K562 (cell line): Measurements from ENCODE around the gene LAPTM5. TPM values are rescaled to one million over a fixed set of nuclear protein-coding genes. Genes with fewer than 3 reads are reported as not detected.

Source experiments
- CBX2 ChIP-seq: fragments of 200-600 bp; sonication (generic); IDR thresholded peaks from one replicate; pipeline ENCODE4 v1.6.1; 2012; ENCODE audit warnings: mild to moderate bottlenecking, low read length, inconsistent platforms; ENCODE audit not compliant: insufficient read depth, poor library complexity, severe bottlenecking
- CC2D1A ChIP-seq: fragments of 450-650 bp; IDR thresholded peaks from 2 replicates; pipeline ENCODE4 v1.6.1; 2017; ENCODE audit warnings: mild to moderate bottlenecking
- DEAF1 ChIP-seq: fragments of 450-650 bp; formaldehyde crosslinking; IDR thresholded peaks from 2 replicates; pipeline ENCODE4 v1.4.0; 2020; ENCODE audit warnings: mild to moderate bottlenecking, moderate library complexity
- GTF2E2 ChIP-seq: fragments of 200-800 bp; sonication (Bioruptor generic); IDR thresholded peaks from 2 replicates; pipeline ENCODE4 v1.6.1; 2016; ENCODE audit warnings: missing genetic modification characterization, missing compliant biosample characterization
- HDAC2 ChIP-seq: fragments of 450-650 bp; IDR thresholded peaks from 2 replicates; pipeline ENCODE4 v1.6.1; 2016; ENCODE audit warnings: mild to moderate bottlenecking
- HLTF ChIP-seq: fragments of 450-650 bp; IDR thresholded peaks from 2 replicates; pipeline ENCODE4 v1.6.1; 2016
- HMG20A ChIP-seq: fragments of 450-650 bp; formaldehyde crosslinking; conservative IDR thresholded peaks from 2 replicates; pipeline ENCODE4 v1.4.0; 2020; ENCODE audit warnings: mild to moderate bottlenecking, mixed read lengths
- IFI16 ChIP-seq: fragments of 250-450 bp; sonication (Bioruptor Pico); IDR thresholded peaks from 2 replicates; pipeline ENCODE4 v2.1.2; 2022; ENCODE audit warnings: mild to moderate bottlenecking, inconsistent platforms
- MEF2A ChIP-seq: IDR thresholded peaks from 2 replicates; pipeline ENCODE4 v1.6.1; 2011; ENCODE audit warnings: low read depth, mild to moderate bottlenecking, low read length, moderate library complexity; ENCODE audit not compliant: control insufficient read depth
- MIER1 ChIP-seq: fragments of 450-650 bp; IDR thresholded peaks from 2 replicates; pipeline ENCODE4 v1.6.1; 2016; ENCODE audit warnings: antibody characterized with exemption, mild to moderate bottlenecking, low read depth
- NCOA1 ChIP-seq: fragments of 450-650 bp; IDR thresholded peaks from 2 replicates; pipeline ENCODE4 v1.6.1; 2016; ENCODE audit warnings: low read depth
- POLR2AphosphoS5 ChIP-seq: IDR thresholded peaks from 2 replicates; pipeline ENCODE4 v1.6.1; 2011; ENCODE audit warnings: mild to moderate bottlenecking, low read depth, low read length, moderate library complexity; ENCODE audit not compliant: control insufficient read depth, insufficient read depth
- TCFL5 ChIP-seq: fragments of 250-450 bp; sonication (Bioruptor Pico); conservative IDR thresholded peaks from 2 replicates; pipeline ENCODE4 v1.6.1; 2021; ENCODE audit warnings: mild to moderate bottlenecking, moderate library complexity, matching md5 sums
- TFAP4 ChIP-seq: sonication (generic); formaldehyde crosslinking; IDR thresholded peaks from 2 replicates; pipeline ENCODE4 v1.8.0; 2022; ENCODE audit warnings: missing genetic modification reagents, mild to moderate bottlenecking, moderate library complexity, borderline replicate concordance
- XRCC5 ChIP-seq: fragments of 200-400 bp; formaldehyde crosslinking; IDR thresholded peaks from 2 replicates; pipeline ENCODE4 v1.6.1; 2017; ENCODE audit warnings: low read depth, mild to moderate bottlenecking, low read length
- ZNF197 ChIP-seq: fragments of 200-800 bp; sonication (Bioruptor generic); IDR thresholded peaks from 2 replicates; pipeline ENCODE4 v1.6.1; 2016; ENCODE audit warnings: low read depth, missing genetic modification characterization, missing compliant biosample characterization
- ZNF212 ChIP-seq: fragments of 450-650 bp; formaldehyde crosslinking; IDR thresholded peaks from 2 replicates; pipeline ENCODE4 v1.4.0; 2020; ENCODE audit warnings: mild to moderate bottlenecking
- polyA plus RNA-seq, 8 experiments: library from polyadenylated mRNA; depleted of rRNA in 4 of 8; stranded (reverse) in 5 of 8; unstranded in 3 of 8; fragments of >200 nt; fragmentation: Nextera tagmentation in 2 of 8; fragmentation: Illumina TruSeq in 1 of 8; extraction: Ambion mirVana in 2 of 8; extraction: Trizol in 1 of 8; gene quantifications; 2 replicates each; pipeline versions ENCODE4 v1.2.1 to v1.2.3, GENCODE V29; 2011 to 2014; ENCODE audit warnings: inconsistent platforms in 1 of 8, missing spikeins in 1 of 8
- total RNA-seq, 7 experiments: library from RNA; depleted of rRNA in 6 of 7; stranded (reverse); fragments of >200 nt in 6 of 7; fragmentation: Illumina TruSeq in 2 of 7; extraction: Trizol in 2 of 7; gene quantifications; 2 replicates each; pipeline versions ENCODE4 v1.2.1 to v1.2.3, GENCODE V29; 2011 to 2021; ENCODE audit warnings: low replicate concordance in 1 of 7
- TF ChIP-seq, protein P1 (sequence below): fragments of 450-650 bp; formaldehyde crosslinking; IDR thresholded peaks from 2 replicates; pipeline ENCODE4 v1.4.0; 2020; ENCODE audit warnings: mild to moderate bottlenecking, moderate library complexity
- TF ChIP-seq, protein P2 (sequence below): fragments of 450-650 bp; formaldehyde crosslinking; IDR thresholded peaks from 2 replicates; pipeline ENCODE4 v1.4.0; 2022; ENCODE audit warnings: mild to moderate bottlenecking, moderate library complexity
- TF ChIP-seq, protein P3 (sequence below): fragments of 250-450 bp; sonication (Bioruptor Pico); IDR thresholded peaks from 2 replicates; pipeline ENCODE4 v1.5.0; 2022; ENCODE audit warnings: mild to moderate bottlenecking
- TF ChIP-seq, protein P4 (sequence below), 2 experiments: fragments of 250-450 bp in 1 of 2; fragments of 450-650 bp in 1 of 2; sonication (Bioruptor Pico) in 1 of 2; IDR thresholded peaks; 2 replicates each; pipeline versions ENCODE4 v1.6.1 to v1.8.0; 2016 to 2021; ENCODE audit warnings: mild to moderate bottlenecking in 2 of 2, moderate library complexity in 2 of 2, missing compliant biosample characterization in 1 of 2, missing genetic modification characterization in 1 of 2

The LAPTM5 gene
- total and polyA plus RNA-seq, 9 of the 15 experiments (the other 6 are each of a cell fraction or from before 2014, with no cell fraction given), result 2.4 to 47.3 (median 20.3) TPM

DNA sequence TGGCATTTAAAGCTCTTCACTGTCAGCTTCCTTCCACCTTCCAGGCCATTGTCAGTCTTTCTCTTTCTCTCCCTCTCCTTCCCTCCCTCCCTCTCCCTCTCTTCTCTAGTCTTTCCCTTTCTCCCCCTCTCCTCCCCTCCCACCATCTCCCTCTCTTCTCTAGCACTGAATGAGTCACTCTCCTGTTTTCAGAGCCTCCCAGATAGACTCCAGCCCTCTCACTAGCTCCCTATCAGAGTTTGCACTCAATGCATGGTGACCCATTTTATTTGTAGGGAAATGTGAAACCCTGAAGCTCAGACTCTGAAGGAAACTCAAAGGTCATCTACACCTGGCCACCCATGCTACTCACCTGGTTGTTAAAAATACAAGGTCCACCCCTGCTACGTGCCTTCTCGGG is 29.8 kb downstream of the LAPTM5 start (continued):
- TF ChIP-seq ZNF197 (CRISPR knock-in tag) (no peak), IFI16 (CRISPR knock-in tag) (no peak), HLTF (peak; percentile 60), GTF2E2 (tag) (no peak), HMG20A (CRISPR knock-in tag) (no peak), TCFL5 (CRISPR knock-in tag) (no peak), HDAC2 (peak; percentile 87), CBX2 (no peak), DEAF1 (no peak), ZNF212 (CRISPR knock-in tag) (no peak), XRCC5 (peak; percentile 51; the same call in 1 of the 2 replicates), CC2D1A (no peak), MEF2A (peak; percentile 49; the same call in 1 of the 2 replicates), POLR2AphosphoS5 (0 out of 2 replicates have a peak, but pooled peaks have one; percentile 40), MIER1 (peak; percentile 52; the same call in 1 of the 2 replicates), NCOA1 (peak; percentile 76), TFAP4 (CRISPR knock-in tag) (no peak)
- TF ChIP-seq, protein P1, sequence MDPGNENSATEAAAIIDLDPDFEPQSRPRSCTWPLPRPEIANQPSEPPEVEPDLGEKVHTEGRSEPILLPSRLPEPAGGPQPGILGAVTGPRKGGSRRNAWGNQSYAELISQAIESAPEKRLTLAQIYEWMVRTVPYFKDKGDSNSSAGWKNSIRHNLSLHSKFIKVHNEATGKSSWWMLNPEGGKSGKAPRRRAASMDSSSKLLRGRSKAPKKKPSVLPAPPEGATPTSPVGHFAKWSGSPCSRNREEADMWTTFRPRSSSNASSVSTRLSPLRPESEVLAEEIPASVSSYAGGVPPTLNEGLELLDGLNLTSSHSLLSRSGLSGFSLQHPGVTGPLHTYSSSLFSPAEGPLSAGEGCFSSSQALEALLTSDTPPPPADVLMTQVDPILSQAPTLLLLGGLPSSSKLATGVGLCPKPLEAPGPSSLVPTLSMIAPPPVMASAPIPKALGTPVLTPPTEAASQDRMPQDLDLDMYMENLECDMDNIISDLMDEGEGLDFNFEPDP (CRISPR knock-in tag), result no peak
- TF ChIP-seq, protein P2, sequence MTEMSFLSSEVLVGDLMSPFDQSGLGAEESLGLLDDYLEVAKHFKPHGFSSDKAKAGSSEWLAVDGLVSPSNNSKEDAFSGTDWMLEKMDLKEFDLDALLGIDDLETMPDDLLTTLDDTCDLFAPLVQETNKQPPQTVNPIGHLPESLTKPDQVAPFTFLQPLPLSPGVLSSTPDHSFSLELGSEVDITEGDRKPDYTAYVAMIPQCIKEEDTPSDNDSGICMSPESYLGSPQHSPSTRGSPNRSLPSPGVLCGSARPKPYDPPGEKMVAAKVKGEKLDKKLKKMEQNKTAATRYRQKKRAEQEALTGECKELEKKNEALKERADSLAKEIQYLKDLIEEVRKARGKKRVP (CRISPR knock-in tag), result 0 out of 2 replicates have a peak, but pooled peaks have one; percentile 7
- TF ChIP-seq, protein P3, sequence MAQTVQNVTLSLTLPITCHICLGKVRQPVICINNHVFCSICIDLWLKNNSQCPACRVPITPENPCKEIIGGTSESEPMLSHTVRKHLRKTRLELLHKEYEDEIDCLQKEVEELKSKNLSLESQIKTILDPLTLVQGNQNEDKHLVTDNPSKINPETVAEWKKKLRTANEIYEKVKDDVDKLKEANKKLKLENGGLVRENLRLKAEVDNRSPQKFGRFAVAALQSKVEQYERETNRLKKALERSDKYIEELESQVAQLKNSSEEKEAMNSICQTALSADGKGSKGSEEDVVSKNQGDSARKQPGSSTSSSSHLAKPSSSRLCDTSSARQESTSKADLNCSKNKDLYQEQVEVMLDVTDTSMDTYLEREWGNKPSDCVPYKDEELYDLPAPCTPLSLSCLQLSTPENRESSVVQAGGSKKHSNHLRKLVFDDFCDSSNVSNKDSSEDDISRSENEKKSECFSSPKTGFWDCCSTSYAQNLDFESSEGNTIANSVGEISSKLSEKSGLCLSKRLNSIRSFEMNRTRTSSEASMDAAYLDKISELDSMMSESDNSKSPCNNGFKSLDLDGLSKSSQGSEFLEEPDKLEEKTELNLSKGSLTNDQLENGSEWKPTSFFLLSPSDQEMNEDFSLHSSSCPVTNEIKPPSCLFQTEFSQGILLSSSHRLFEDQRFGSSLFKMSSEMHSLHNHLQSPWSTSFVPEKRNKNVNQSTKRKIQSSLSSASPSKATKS (CRISPR knock-in tag), result no peak
- TF ChIP-seq, protein P4, sequence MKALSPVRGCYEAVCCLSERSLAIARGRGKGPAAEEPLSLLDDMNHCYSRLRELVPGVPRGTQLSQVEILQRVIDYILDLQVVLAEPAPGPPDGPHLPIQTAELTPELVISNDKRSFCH (CRISPR knock-in tag; IDR thresholded peaks at IDR 0.05), result no peak
- TF ChIP-seq, protein P4 (tag; IDR thresholded peaks at IDR 0.05), result no peak
